Smooth muscle cell (in vitro differentiated cells): ENCODE data around the gene HOXC11. TPM values are rescaled to one million over a fixed set of nuclear protein-coding genes. Genes with fewer than 3 reads are reported as not detected.

Experiments used
- DNase-seq: peaks from one replicate; lab custom pipeline; 2025; ENCODE audit not compliant: unreplicated experiment; lab: John Stamatoyannopoulos, UW
- H2AFZ ChIP-seq: fragments of 200-600 bp; sonication (generic); 2 replicates; pipeline ENCODE4 v1.6.0; 2016; ENCODE audit warnings: antibody characterized with exemption, low read depth, mild to moderate bottlenecking
- H3F3A ChIP-seq: fragments of 200-600 bp; sonication (generic); 2 replicates; pipeline ENCODE4 v1.6.0; 2017; ENCODE audit warnings: antibody characterized with exemption, low read depth
- H3K27ac ChIP-seq: fragments of 200-600 bp; sonication (generic); 2 replicates; pipeline ENCODE4 v1.5.1; 2016; ENCODE audit warnings: low read depth, mild to moderate bottlenecking
- H3K27me3 ChIP-seq: fragments of 200-600 bp; sonication (generic); 2 replicates; pipeline ENCODE4 v1.6.1; 2016; ENCODE audit warnings: low read depth, mild to moderate bottlenecking
- H3K36me3 ChIP-seq: fragments of 200-600 bp; sonication (generic); 2 replicates; pipeline ENCODE4 v1.5.1; 2016; ENCODE audit warnings: low read depth
- H3K4me1 ChIP-seq: fragments of 200-600 bp; sonication (generic); 2 replicates; pipeline ENCODE4 v1.5.1; 2016; ENCODE audit warnings: low read depth
- H3K4me2 ChIP-seq: fragments of 200-600 bp; sonication (generic); 2 replicates; pipeline ENCODE4 v1.6.0; 2016; ENCODE audit warnings: mild to moderate bottlenecking
- H3K4me3 ChIP-seq: fragments of 200-600 bp; sonication (generic); 2 replicates; pipeline ENCODE4 v1.5.1; 2016; ENCODE audit warnings: mild to moderate bottlenecking
- H3K79me2 ChIP-seq: fragments of 200-600 bp; sonication (generic); 2 replicates; pipeline ENCODE4 v1.6.0; 2016; ENCODE audit warnings: low read depth, mild to moderate bottlenecking
- H3K9ac ChIP-seq: fragments of 200-600 bp; sonication (generic); 2 replicates; pipeline ENCODE4 v1.6.0; 2016; ENCODE audit warnings: low read depth
- H3K9me3 ChIP-seq: fragments of 200-600 bp; sonication (generic); replicated peaks from 2 replicates; pipeline ENCODE4 v1.5.1; 2016; ENCODE audit warnings: low read depth
- H4K20me1 ChIP-seq: fragments of 200-600 bp; sonication (generic); 2 replicates; pipeline ENCODE4 v1.6.0; 2016; ENCODE audit warnings: low read depth
- WGBS: methylation state at CpG from one replicate; pipeline ENCODE4 v1.1.7; 2016; ENCODE audit warnings: low lambda C conversion rate; 5-methylcytosine and 5-hydroxymethylcytosine counted together
- polyA plus RNA-seq: library from polyadenylated mRNA; unstranded; fragments of >200 nt; fragmentation: Nextera tagmentation; extraction: Ambion mirVana; gene quantifications from 2 replicates; pipeline ENCODE4 v1.2.1, GENCODE V29; 2016
- total RNA-seq: library from RNA; depleted of rRNA; stranded (reverse); fragments of >200 nt; gene quantifications from 2 replicates; pipeline ENCODE4 v1.2.3, GENCODE V29; 2014
- TF ChIP-seq, protein P1 (sequence below): fragments of 200-600 bp; sonication (generic); IDR thresholded peaks from 2 replicates; pipeline ENCODE4 v1.5.1; 2017; ENCODE audit warnings: borderline replicate concordance, mild to moderate bottlenecking, antibody characterized with exemption; ENCODE audit not compliant: insufficient read depth, poor library complexity, severe bottlenecking

HOXC11 gene
- total and polyA plus RNA-seq, 2 experiments from 2014 or later, result 0.23 to 0.27 TPM

DNA sequence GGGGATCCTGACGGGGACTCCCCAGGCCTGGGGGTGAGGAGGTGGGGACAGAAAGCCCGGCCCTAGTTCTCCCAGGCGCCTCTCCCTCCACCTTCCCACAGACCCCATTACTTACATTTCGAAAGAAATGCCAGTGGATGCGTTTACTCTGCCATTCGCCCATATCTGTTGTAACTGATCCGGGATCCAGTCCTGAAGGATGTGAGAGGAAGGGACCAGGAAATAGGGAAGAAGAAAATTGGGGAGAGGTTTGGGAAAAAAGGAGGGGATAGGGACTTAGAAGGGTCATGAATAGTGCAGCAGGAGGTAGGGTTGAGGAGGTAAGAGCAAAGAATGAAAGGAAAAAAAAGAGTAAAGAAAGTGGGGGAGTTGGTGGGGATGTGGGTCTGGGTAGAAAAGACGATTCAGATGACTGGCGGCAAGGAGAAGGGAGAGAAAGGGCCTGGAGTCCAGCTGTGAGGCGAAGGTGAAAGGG, 17.1 kb upstream of the HOXC11 start:
- Histone ChIP-seq H3K9me3 (no peaks in the 10 kb centered on the region), H3F3A (peaks cover 4% of the 10 kb centered on the region), H3K79me2 (no peaks in the 10 kb centered on the region), H3K27me3 (peaks cover 100% of the 10 kb centered on the region), H3K27ac (no peak overlapping the region), H3K9ac (no peak overlapping the region), H3K4me1 (no peaks in the 10 kb centered on the region), H4K20me1 (no peaks in the 10 kb centered on the region), H3K36me3 (no peaks in the 10 kb centered on the region), H3K4me3 (no peak overlapping the region), H2AFZ (no peak overlapping the region), H3K4me2 (no peak overlapping the region)
- TF ChIP-seq, protein P1, sequence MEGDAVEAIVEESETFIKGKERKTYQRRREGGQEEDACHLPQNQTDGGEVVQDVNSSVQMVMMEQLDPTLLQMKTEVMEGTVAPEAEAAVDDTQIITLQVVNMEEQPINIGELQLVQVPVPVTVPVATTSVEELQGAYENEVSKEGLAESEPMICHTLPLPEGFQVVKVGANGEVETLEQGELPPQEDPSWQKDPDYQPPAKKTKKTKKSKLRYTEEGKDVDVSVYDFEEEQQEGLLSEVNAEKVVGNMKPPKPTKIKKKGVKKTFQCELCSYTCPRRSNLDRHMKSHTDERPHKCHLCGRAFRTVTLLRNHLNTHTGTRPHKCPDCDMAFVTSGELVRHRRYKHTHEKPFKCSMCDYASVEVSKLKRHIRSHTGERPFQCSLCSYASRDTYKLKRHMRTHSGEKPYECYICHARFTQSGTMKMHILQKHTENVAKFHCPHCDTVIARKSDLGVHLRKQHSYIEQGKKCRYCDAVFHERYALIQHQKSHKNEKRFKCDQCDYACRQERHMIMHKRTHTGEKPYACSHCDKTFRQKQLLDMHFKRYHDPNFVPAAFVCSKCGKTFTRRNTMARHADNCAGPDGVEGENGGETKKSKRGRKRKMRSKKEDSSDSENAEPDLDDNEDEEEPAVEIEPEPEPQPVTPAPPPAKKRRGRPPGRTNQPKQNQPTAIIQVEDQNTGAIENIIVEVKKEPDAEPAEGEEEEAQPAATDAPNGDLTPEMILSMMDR, result no peak
- no peak for DNase-seq
- WGBS, result 15% methylated on average over 10 of the region's 10 CpGs

- no peaks in the 10 kb centered on the region for H3K79me2 ChIP-seq
- H3K4me2 ChIP-seq, result no peak overlapping the region
Observed at GRCh38 chr12:53956251-53956887, 16.6 kb upstream of the HOXC11 start.

GRCh38 chr12:53956914-53957536, 15.9 kb upstream of the HOXC11 start:
- Histone ChIP-seq H3K79me2 (no peaks in the 10 kb centered on the region), H3K9ac (no peak overlapping the region), H3K4me2 (no peak overlapping the region), H3K4me3 (no peak overlapping the region), H2AFZ (no peak overlapping the region), H3K4me1 (no peaks in the 10 kb centered on the region), H4K20me1 (no peaks in the 10 kb centered on the region), H3K27me3 (peaks cover 100% of the 10 kb centered on the region), H3K36me3 (no peaks in the 10 kb centered on the region), H3K9me3 (no peaks in the 10 kb centered on the region), H3F3A (peaks cover 4% of the 10 kb centered on the region), H3K27ac (no peak overlapping the region)
- TF ChIP-seq, protein P1, result no peak
- 49% methylated on average over 11 of the region's 11 CpGs for WGBS
- DNase-seq, result no peak

More at GRCh38 chr12:53956251-53956887, 16.6 kb upstream of the HOXC11 start:
- no peak overlapping the region for H2AFZ ChIP-seq
- 21% methylated on average over 25 of the region's 25 CpGs for WGBS
- no peak overlapping the region for H3K27ac ChIP-seq
- H3K9ac ChIP-seq, result no peak overlapping the region
- H3K9me3 ChIP-seq, result no peaks in the 10 kb centered on the region
- H3K36me3 ChIP-seq, result no peaks in the 10 kb centered on the region
- H3K4me3 ChIP-seq, result no peak overlapping the region
- H3K4me1 ChIP-seq, result no peaks in the 10 kb centered on the region
- peaks cover 4% of the 10 kb centered on the region for H3F3A ChIP-seq
- TF ChIP-seq, protein P1, result no peak
- H4K20me1 ChIP-seq, result no peaks in the 10 kb centered on the region
- DNase-seq, result no peak
- peaks cover 100% of the 10 kb centered on the region for H3K27me3 ChIP-seq
